ENCODE data around the gene B4GALT2.

- TF ChIP-seq CTCF (IDR thresholded peaks at IDR 0.05) (no peak), POLR2A (IDR thresholded peaks at IDR 0.05) (no peak)
Observed at GRCh38 chr1:43999455-43999854, 20.4 kb downstream of the B4GALT2 start.
